Lower lobe of right lung (tissue), 2 donors: ENCODE results near the gene FYB2. TPM values are rescaled to one million over a fixed set of nuclear protein-coding genes. Genes with fewer than 3 reads are reported as not detected.

Source experiments
- ATAC-seq, 2 donors: fragments of 200-7000 bp; cut with Tn5 transposase; one replicate each; pipeline ENCODE4 v1.9.1; 2020 to 2022; ENCODE audit warnings: mild to moderate bottlenecking in 2 of 2, moderate library complexity in 2 of 2
- DNase-seq: peaks from one replicate; pipeline ENCODE4 v3.0.0-alpha.2; 2020
- H3K27ac ChIP-seq: fragments of 200-600 bp; one replicate; pipeline ENCODE4 v1.8.0; 2022
- H3K27me3 ChIP-seq: fragments of 200-600 bp; one replicate; pipeline ENCODE4 v1.8.0; 2022; ENCODE audit warnings: low read depth
- H3K36me3 ChIP-seq: fragments of 200-600 bp; one replicate; pipeline ENCODE4 v1.8.0; 2022; ENCODE audit warnings: mild to moderate bottlenecking
- H3K4me1 ChIP-seq: fragments of 200-600 bp; one replicate; pipeline ENCODE4 v1.8.0; 2022
- H3K4me3 ChIP-seq: fragments of 200-600 bp; one replicate; pipeline ENCODE4 v1.8.0; 2022; ENCODE audit warnings: mild to moderate bottlenecking
- H3K9me3 ChIP-seq: fragments of 200-600 bp; one replicate; pipeline ENCODE4 v1.8.0; 2022
- CTCF ChIP-seq: fragments of 200-600 bp; IDR thresholded peaks from one replicate; pipeline ENCODE4 v1.8.0; 2022; ENCODE audit warnings: antibody characterized with exemption, mild to moderate bottlenecking
- intact Hi-C: fragments of 100-400 bp; cut with DNase I; formaldehyde crosslinking; loops from one replicate; pipeline ENCODE4 v1.11.0; 2022
- total RNA-seq: library from RNA; stranded (reverse); fragmentation: NEBNext Ultra II Directional; extraction: Animal tissue kit (Norgen Biotek cat#: 25700); gene quantifications from one replicate; pipeline ENCODE4 v1.2.1, GENCODE V29; 2021
- donor health status: DM: no; HTN: yes; CAD: no; lungs with severe emphysema.

FYB2 gene
- total RNA-seq, 1 donor from 2014 or later, result 3.8 TPM

GRCh38 chr1:56852476-56852875 lies 33.3 kb upstream of the FYB2 start:
- ATAC-seq, result no peak
- intact Hi-C loops, result no loop called here

GRCh38 chr1:56850922-56851321 lies 31.7 kb upstream of the FYB2 start:
- no peak overlapping the region for H3K4me3 ChIP-seq
- no peak overlapping the region for H3K27ac ChIP-seq
- intact Hi-C loops, result no loop called here
- no peaks in the 10 kb centered on the region for H3K4me1 ChIP-seq
- no peaks in the 10 kb centered on the region for H3K27me3 ChIP-seq
- ATAC-seq, result no peak
- H3K9me3 ChIP-seq, result no peaks in the 10 kb centered on the region
- TF ChIP-seq CTCF, result no peak
- no peaks in the 10 kb centered on the region for H3K36me3 ChIP-seq
- DNase-seq, result no peak

More at GRCh38 chr1:56852476-56852875, 33.3 kb upstream of the FYB2 start:
- DNase-seq, result no peak
- no peaks in the 10 kb centered on the region for H3K36me3 ChIP-seq
- H3K27me3 ChIP-seq, result no peaks in the 10 kb centered on the region
- no peak overlapping the region for H3K27ac ChIP-seq
- H3K4me1 ChIP-seq, result no peaks in the 10 kb centered on the region
- no peaks in the 10 kb centered on the region for H3K9me3 ChIP-seq
- H3K4me3 ChIP-seq, result no peak overlapping the region
- TF ChIP-seq CTCF, result no peak

- no peak overlapping the region for H3K4me3 ChIP-seq
- TF ChIP-seq CTCF, result no peak
- H3K4me1 ChIP-seq, result no peaks in the 10 kb centered on the region
- H3K36me3 ChIP-seq, result no peaks in the 10 kb centered on the region
- no peak for ATAC-seq
- H3K27ac ChIP-seq, result no peak overlapping the region
- H3K9me3 ChIP-seq, result no peaks in the 10 kb centered on the region
- no peak for DNase-seq
- H3K27me3 ChIP-seq, result no peaks in the 10 kb centered on the region
- intact Hi-C loops, result no loop called here
Measured at GRCh38 chr1:56850411-56850810, 31.2 kb upstream of the FYB2 start.

- intact Hi-C loops, result no loop called here
- ATAC-seq (no peak), DNase-seq (no peak)
- H3K9me3 ChIP-seq, result no peaks in the 10 kb centered on the region
- no peak for TF ChIP-seq CTCF
- no peaks in the 10 kb centered on the region for H3K4me1 ChIP-seq
- H3K4me3 ChIP-seq, result no peak overlapping the region
- no peak overlapping the region for H3K27ac ChIP-seq
- no peaks in the 10 kb centered on the region for H3K27me3 ChIP-seq
- H3K36me3 ChIP-seq, result no peaks in the 10 kb centered on the region
Measured at GRCh38 chr1:56849750-56850149, 30.5 kb upstream of the FYB2 start.

GRCh38 chr1:56845343-56845742 lies 26.1 kb upstream of the FYB2 start:
- intact Hi-C loops, result no loop called here
- no peak for TF ChIP-seq CTCF
- no peak for ATAC-seq

More at GRCh38 chr1:56845343-56845742, 26.1 kb upstream of the FYB2 start:
- Histone ChIP-seq H3K36me3 (no peaks in the 10 kb centered on the region), H3K9me3 (no peaks in the 10 kb centered on the region), H3K27me3 (no peaks in the 10 kb centered on the region), H3K4me3 (no peak overlapping the region), H3K27ac (no peak overlapping the region), H3K4me1 (no peaks in the 10 kb centered on the region)
- DNase-seq, result no peak
